ENCODE data around the gene MICU1.
A peak's percentile ranks its signal among the peaks of the same experiment; 100 is the strongest.

Gene MICU1

DNA sequence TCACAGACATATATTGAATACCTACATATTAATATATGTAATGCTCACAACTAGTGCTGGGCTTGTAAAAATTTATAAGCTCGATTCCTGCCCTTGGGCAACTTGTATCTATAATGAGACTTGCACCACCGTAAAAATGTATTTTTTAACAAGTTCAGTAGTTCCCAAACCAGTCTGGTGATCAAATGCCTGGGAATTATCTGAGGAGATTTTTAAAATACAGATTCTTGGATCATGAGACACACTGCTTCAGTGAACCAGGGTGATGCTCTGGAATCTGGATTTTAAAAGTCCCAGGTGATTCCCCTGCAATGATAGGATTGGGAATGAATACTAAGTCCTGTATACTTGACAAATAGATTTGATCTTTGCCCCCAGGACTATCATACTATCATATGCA, 4.3 kb upstream of the MICU1 start:
- no peak for DNase-seq (ENCODE audit: low read depth)

DNA sequence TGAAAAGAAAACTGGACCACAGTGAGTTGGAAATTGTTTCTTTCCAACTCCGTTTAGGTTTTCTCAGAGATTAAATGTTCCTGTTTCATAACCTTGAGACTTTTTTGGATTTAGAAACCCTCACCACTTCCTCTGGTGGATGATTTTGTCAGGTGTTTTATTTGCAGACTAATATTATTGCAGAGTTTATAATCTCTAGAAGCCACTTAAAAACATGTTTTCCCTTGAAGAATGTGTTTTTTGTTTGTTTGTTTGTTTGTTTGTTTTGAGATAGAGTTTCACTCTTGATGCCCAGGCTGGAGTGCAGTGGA, 520 bp upstream of the MICU1 start:
- DNase-seq (ENCODE audit: low read depth) = no peak

DNA sequence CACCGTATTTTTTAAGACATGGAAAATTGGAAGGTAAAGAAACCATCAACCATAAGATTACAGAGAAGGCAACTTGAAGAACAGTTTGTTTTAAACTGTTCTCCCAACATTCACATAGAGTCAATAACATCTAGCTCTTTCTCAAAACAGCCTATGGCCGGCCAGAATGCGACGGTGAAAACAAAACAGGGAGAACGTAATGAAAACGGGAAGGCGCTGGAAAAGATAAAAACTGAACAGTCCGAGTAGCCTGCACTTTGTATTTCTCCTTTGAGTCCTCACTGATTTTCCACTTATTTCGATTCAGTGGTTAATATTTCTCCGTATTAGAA, 637 bp downstream of the MICU1 start:
- DNase-seq (ENCODE audit: low read depth) = no peak

DNA sequence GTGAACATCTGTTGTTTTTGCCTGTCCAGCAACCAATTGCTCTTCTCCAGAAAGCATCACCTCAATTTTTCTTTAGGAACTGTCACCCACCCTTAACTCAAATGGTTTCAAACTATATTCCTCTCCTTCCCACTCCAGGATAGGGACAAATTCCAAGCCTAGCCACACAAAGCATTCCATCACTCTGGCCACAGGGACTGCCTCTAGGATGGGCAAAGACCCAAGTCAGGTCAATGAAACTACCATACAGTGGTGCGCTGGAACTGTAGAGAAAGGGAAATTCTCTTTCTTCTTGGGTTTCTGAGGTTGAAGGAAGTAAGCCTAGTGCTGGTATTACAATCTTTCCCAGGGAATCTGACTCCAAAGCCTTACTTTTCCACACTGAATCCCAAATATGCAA, 3.6 kb downstream of the MICU1 start:
- DNase-seq (ENCODE audit: low read depth) = no peak

DNA sequence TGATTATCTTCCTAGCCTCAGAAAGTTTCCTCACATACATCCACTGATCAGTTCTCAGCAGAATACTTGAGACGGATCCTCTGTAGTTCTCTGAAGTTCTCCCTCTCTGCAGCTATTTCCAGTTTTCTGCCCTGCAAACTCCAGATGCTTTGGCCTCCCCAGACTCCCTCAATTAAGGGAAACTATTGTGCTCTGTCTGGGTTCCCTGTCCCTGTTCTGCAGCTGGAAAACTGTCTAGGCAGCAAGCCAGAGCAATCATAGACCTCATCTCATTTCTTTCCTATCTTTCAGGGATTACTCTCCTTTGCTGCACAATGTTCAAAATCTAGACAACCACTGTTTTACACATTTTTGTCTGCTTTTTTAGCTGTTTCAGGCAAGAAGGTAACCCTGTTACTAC, 9.2 kb downstream of the MICU1 start:
- DNase-seq (ENCODE audit: low read depth) = no peak

DNA sequence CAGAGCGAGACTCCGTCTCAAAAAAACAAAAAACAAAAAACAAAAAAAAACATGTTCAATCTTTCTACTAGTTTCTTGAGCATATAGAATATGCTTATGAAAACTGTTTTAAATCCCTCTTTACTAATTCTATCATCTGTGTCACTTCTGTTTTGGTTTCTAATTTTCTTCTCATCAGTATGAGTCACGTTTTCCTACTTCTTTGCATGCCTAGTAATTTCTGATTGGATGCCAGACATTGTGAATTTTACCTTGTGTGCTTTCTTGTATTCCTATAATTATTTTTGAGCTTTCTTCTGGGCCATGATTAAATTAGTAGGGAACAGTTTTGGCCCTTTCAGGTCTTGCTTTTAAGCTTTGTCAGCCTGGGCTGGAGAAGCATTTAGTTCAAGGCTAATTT, 9.9 kb downstream of the MICU1 start:
- no peak for DNase-seq (ENCODE audit: low read depth)

DNA sequence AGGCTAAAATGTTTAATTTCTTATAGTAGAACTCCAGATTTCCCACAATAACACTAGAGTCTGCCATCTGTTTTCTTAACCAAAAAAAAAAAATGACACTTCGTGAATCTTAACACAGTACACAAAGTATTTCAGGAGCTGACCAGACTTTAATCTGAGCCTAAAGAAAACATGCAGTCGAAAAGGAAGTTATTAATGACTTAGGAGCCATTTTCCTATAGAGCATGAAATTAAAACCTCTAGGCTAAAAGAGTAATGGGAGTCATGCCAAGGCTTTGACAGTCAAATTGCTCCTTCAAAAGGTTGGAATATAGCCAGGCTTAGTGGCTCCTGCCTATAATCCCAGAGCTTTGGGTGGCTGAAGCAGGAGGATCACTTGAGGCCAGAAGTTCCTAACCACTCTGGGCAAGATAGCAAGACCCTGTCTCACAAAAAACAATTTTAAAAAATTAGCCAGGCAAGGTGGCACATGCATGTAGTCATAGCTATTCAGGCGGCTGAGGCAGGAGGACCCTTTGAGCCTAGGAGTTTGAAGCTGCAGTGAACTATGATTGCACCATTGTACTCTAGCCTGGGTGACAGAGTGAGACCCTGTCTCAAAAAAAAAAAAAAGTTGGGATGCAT, 13.6 kb downstream of the MICU1 start:
- DNase-seq (ENCODE audit: low read depth) = no peak

DNA sequence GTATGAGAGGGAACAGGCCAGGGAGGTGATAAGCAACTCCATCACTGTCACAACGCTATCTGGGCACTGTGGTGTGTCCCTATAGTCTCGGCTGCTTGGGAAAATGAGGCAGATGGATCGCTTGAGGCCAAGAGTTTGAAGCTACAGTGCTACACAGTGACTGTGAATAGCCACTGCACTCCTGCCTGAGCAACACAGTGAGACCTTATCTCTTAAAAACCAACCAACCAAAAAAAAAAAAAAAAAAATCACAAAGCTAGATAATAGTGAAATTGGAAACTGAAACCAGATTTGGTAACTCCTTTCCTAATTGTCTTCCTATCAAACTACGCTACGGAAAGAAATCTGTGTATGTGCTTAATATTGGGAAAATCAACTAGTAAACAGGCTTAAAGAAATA, 14.1 kb downstream of the MICU1 start:
- DNase-seq (ENCODE audit: low read depth) = no peak

DNA sequence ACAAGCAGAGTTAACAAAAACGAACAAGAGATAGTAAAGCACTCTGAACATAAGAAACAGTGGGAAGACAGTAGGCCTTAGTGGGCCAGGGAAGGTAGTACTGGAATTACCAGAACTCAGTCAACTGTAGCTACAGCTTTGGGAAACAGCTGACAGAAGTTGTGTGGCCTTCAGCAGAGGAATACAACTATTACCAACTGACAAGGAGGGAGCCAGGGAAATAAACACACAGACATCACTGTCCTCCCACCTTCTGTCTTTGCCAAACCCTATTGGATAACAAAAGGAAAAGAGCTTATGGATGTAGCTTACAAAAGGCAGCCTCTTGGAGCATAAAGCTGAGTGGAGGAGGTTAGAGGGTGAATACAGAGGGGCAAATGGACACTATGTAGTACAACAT, 15.4 kb downstream of the MICU1 start:
- no peak for DNase-seq (ENCODE audit: low read depth)

DNA sequence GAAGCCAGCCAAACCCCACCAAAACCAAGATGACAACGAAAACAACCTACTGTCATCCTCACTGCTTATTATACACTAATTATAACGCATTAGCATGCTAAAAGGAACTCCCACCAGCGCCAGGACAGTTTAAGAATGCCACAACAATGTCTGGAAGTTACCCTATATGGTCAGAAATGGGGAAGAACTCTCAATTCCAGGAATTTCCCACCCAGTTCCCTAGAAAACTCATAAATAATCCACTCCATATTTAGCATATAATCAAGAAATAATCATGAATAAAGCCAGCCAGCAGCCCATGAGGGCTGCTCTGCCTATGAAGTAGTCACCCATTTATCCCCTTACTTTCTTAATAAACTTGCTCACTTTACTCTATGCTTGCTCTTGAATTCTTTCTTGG, 20.8 kb downstream of the MICU1 start:
- DNase-seq (ENCODE audit: low read depth) = no peak

DNA sequence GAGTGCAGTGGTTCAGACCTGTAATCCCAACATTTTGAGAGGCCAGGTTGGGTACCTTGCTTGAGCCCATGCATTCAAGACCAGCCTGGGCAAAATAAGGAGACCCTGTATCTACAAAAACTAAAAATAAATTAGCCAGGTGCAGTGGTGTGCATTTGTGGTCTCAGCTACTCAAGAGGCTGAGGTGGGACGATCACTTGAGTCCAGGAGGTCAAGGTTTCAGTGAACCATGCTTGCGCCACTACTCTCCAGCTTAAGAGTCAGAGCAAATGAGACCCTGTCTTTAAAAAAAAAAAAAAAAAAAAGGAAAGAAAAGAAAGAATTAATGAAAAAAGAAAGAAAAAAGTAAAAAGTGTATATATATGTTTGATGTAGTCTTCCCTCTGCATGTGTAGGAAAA, 24.7 kb downstream of the MICU1 start:
- DNase-seq (ENCODE audit: low read depth) = no peak

DNA sequence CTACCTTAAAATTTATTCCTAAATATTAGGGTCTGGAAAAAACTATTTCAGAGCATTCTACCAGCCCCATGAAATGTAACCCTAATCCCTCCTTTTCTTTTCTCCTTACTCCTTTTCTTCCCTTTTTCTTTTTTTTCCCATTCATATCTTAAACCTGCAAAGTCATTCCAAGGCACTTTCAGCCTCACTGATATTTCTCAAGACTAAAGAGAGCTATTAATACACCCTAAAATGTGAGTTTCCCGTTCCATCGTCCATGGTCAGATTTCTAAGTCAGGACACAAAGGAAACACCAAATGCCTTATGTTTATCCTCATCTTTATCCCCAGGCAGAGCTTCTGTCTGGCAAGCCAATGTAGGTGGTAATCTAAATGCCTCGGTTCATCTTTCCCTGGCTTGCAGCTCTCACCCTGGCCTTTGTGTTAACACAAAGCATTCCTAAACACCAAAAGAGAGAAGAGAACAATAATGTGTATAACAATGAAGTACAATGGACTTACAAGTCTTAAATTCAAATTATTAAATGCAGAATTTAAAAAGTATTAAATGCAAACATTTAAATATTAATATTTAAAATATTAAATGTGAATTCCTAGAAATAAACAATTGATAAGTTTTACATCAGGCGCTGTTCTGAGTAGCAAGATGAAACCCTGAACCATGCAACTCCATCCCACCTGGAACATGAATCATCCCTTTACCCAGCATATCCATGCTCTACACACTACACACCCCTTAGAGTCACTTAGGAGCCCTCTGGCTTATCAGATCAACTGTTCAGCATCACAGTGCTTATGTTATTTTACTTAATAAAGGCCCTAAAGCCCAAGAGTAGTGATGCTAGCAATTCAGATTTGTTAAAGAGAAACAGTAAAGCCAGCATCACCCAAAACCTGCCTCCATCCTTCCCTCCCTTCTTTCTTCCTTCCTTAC, 26.8 kb downstream of the MICU1 start:
- DNase-seq (ENCODE audit: low read depth) = no peak

DNA sequence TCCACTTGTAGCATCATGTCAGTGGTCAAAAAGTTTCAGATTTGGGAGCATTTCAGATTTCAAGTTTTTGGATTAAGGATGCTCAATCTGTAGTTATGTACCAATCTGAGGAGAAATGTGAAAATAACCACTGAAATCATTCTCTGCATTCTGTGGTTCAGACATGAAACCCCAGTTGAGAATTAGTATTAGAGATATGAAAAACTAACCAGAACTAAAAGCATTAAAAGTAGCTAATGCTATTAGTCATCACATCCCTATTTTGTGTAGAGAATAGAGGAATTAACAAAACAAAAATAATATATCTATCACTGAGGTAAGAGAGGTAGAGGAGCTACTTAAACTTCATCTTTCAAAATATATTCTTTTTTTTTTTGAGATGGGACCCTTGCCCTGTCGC, 28.0 kb downstream of the MICU1 start:
- DNase-seq (ENCODE audit: low read depth) = no peak

DNA sequence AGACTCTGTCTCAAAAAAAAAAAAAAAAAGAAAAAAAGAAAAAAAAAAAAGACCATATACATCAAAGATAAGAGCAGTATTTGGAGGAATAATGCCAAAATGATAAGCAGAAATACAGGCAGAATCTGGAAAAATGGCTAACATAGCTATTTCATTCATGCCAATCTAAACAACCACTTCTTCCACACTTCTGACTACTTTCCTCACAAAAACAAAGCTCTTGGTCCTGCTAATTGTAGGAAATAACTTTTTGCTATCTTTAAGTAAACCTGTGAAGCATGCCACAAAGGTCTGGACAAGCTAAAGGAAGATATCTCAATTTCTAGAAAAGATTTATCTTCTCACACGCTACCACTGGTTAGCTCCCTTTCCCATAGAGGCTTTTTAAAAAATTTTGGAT, 30.4 kb downstream of the MICU1 start:
- DNase-seq (ENCODE audit: low read depth) = no peak

DNA sequence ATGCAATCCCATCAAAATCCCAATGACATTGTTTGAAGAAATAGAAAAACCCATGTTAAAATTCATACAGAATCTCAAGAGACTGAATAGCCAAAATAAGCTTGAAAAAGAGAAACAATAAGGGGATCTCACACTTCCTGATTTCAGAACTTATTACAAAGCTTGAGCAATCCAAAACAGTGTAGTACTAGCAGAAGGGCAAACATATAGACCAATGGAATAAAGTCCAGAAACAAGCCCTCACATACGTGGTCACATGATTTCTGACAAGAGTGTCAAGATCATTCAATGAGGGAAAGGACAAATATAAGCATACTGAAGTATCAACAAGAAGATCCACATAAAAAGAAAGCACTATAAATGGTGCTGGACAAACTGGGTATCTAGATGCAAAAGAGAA, 31.9 kb downstream of the MICU1 start:
- DNase-seq (ENCODE audit: low read depth) = no peak

DNA sequence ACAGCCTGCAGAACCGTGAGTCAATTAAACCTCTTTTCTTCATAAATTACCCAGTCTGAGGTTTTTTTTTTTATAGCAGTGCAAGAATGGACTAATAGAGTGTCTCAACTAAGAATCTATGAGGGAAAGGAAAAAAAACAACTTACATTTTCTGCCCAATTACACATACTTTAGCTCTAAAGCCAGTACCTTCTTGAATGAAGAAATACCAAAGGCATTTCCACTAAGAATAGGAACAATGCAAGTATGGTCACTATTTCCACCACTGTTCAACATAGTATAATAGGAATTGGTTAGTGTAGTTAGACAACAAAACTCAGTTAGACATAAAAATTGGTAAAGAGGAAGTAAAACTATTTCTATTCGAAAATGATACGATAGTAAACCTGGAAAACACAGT, 37.6 kb downstream of the MICU1 start:
- no peak for DNase-seq (ENCODE audit: low read depth)

DNA sequence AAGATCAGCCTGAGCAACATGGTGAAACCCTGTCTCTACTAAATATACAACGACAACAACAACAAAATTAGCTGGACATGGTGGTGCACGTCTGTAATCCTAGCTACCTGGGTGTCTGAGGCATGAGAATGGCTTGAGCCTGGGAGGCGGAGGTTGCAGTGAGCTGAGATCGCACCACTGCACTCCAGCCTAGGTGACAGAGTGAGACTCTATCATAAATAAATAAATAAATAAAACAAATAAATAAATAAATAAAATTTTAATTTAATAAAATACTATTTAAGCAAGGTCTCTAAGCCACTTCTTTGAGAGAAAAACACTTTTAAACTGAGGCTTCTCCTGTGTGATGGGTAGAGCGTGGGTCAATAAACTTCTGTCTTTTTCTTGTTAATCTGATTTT, 38.3 kb downstream of the MICU1 start:
- DNase-seq (ENCODE audit: low read depth) = no peak

DNA sequence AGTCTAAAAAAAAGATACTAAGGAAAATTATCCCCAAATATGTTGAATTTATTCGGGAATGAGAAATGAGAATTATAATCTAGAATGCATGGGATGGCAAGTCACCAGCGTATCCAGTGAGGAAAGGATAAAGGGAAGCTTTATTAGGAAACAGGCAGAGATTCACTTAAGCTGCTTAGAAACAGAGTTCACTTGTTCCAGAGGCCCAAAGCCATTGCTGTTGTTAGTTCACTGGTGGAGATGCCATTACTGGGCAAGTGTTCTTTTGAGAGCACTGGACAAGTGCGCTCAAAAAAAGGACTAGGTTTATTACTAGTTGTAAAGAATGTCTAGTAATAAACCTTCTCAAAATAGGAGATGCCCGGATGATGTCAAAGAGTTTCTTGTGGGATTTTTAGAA, 51.2 kb downstream of the MICU1 start:
- no peak for DNase-seq (ENCODE audit: low read depth)

DNA sequence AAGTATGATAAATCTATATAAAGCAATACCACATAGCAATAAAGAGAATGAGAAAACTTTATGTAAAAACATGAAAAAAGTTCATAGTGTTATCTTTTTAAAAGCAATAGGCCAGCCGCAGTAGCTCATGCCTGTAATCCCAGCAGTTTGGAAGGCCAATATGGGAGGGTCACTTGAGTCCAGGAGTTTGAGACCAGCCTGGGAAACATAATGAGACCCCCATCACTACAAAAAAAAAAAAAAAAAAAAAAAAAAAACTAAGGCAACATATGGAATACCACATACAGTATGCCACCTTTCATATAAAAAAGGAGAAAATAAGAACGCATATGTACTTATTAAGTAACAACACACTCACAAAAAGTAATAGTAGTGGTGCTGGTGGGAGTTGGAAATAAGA, 52.8 kb downstream of the MICU1 start:
- DNase-seq (ENCODE audit: low read depth) = no peak

DNA sequence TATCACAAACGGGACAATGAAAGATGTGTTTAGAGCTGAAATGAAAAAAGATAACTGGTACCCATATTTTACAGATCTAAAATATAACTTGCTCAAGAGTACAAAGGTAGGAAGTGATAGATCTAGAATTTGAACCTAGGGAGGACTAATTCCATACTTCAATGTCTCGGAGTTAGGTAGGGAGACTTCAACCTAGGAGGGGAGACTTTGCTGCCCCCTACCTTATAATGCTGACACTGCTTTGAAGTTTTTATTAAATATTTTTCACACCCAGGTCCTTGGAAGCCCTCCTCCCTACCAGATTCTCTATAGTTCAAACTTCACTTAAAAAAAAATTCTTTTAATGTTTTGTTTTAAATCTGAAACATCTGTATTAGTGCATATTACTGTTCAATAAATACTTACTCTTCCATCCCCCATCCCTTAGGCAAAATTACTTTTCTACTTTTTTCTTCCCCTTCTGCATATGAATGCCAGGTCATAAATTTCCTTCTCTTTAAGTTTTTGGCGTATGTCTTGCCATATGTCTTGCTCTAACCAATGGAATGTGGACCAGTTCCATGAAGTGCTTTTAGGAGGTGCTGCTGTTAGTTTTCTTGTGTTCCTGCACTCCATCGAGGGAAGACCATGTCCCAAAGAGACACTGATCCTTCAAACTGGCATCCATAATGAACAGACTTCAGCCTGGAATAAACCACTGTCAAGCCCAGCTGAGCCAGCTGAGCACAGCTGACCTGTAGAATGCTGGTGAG, 57.8 kb downstream of the MICU1 start:
- no peak for DNase-seq (ENCODE audit: low read depth)

DNA sequence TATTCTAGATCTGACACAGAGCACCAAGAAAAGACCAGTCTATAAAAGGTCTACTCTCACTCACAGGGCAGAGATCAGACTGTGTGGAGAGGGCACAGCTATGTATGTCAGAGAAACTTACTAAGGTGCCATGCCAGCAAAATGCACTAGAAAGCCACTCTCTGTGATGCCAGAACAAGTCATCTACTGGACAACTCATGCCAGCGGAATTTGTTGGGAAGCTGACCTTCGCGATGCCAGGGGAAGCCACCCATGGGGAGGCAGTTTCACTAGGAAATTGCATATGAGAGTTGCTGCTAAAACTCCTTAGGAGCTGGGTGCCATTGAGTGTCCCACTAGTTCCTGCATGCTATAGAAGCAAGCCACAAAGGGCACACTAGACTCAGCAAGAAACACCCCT, 58.5 kb downstream of the MICU1 start:
- DNase-seq (ENCODE audit: low read depth) = peak; percentile 82

DNA sequence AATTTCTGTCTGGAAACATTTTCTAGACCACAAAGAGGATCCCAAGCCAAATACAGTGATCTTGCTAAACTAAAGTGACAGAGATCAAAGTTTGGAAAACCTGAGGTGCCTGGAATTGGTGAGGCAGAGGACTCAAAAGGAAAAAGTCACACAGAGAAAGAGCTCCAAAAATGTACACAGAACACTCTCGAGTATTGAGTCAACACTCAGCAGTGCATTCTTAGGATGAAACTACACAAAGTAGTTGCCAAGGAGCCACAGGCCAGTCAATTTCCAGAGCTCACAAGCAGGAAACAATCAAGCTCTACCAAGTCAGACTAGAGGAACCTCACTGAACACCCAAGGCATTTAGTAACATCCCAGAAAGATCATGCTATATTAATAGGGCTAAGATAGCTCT, 61.3 kb downstream of the MICU1 start:
- DNase-seq (ENCODE audit: low read depth) = peak; percentile 92

DNA sequence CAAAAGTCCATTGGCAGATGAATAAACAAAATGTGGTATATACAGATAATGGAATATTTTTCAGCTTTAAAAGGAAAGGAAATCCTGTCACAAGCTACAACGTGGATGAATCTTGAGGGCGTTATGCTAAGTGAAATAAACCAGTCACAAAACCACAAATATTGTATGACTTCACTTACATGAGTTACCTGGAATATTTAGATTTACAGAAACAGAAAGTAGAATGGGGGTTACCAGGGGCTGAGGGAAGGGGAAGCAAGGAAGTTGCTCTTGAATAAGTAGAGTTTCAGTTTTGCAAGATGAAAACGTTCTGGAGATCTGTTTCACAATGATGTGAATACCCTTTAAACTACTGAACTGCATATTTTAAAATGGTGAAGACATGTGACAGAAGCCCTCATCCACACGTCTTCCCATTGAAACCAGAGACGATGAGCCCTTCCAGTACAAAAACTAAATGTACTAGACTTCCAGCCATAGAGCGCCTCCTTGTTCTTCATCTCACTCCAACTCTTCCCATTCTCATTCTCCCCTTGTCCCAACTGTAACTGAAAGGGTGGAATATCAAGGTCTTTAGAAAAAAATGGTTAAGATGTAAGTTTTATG, 62.4 kb downstream of the MICU1 start:
- DNase-seq (ENCODE audit: low read depth) = no peak
